HL-60 (cell line): ENCODE data around the gene PCK1.

Experiments
- DNase-seq, 2 experiments: peaks; one replicate each; pipeline ENCODE4 v3.0.0-alpha.2; 2010 to 2020; ENCODE audit warnings: low read depth in 1 of 2, low spot score in 1 of 2
- H3K27ac ChIP-seq: fragments of 250-450 bp; sonication (Bioruptor Pico); replicated peaks from 2 replicates; pipeline ENCODE4 v1.5.1; 2020; ENCODE audit warnings: mild to moderate bottlenecking, moderate library complexity
- H3K27me3 ChIP-seq: fragments of 250-450 bp; sonication (Bioruptor Pico); 2 replicates; pipeline ENCODE4 v1.5.1; 2021; ENCODE audit warnings: mild to moderate bottlenecking, moderate library complexity; ENCODE audit not compliant: insufficient read depth, poor library complexity, severe bottlenecking
- H3K4me3 ChIP-seq: replicated peaks from 2 replicates; pipeline ENCODE4 v1.5.1; 2011; ENCODE audit warnings: mild to moderate bottlenecking, control low read depth, low read length; ENCODE audit not compliant: insufficient read depth
- CTCF ChIP-seq: IDR thresholded peaks from one replicate; pipeline ENCODE4 v1.5.1; 2011; ENCODE audit warnings: low read length, control low read depth, inconsistent platforms; ENCODE audit not compliant: insufficient read depth
- GABPA ChIP-seq: IDR thresholded peaks from 2 replicates; pipeline ENCODE4 v1.6.1; 2012; ENCODE audit warnings: low read depth
- POLR2AphosphoS5 ChIP-seq: IDR thresholded peaks from 2 replicates; pipeline ENCODE4 v1.6.1; 2012; ENCODE audit warnings: low read depth
- REST ChIP-seq: IDR thresholded peaks from 2 replicates; pipeline ENCODE4 v1.6.1; 2012; ENCODE audit warnings: low read depth; ENCODE audit not compliant: insufficient replicate concordance
- SPI1 ChIP-seq: IDR thresholded peaks from 2 replicates; pipeline ENCODE4 v1.6.1; 2012; ENCODE audit warnings: low read depth, mild to moderate bottlenecking, borderline replicate concordance

PCK1 gene

GRCh38 chr20:57611586-57612311 lies 50.8 kb downstream of the PCK1 start:
- DNase-seq: no peak
- Histone ChIP-seq H3K27me3 (peaks cover 3% of the 10 kb centered on the region), H3K4me3 (no peak overlapping the region), H3K27ac (no peak overlapping the region)
- TF ChIP-seq REST: no peak
- TF ChIP-seq CTCF: no peak
- no peak for TF ChIP-seq GABPA
- TF ChIP-seq POLR2AphosphoS5: no peak
- no peak for TF ChIP-seq SPI1

DNA sequence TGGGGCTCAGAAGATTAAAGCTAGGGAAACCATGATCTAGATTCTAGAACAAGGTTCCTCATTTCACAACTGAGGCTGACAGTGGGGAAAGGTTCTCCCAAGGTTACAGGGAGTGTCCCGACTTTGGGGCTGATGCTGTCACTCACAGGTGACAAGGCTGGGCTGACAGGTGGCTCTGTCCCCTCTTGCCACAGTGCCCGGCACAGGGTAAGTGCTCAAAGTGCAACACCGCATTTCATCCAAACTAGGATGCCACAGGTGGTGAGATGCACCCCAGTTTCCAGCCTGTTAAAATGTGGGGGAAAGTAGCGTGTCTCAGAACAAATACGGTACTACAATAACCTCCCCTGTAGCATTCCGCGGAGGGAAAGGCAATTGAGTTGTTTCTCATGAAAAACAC lies 51.5 kb downstream of the PCK1 start:
- Histone ChIP-seq H3K27me3 (no peaks in the 10 kb centered on the region), H3K27ac (no peak overlapping the region), H3K4me3 (no peak overlapping the region)
- no peak for DNase-seq
- no peak for TF ChIP-seq CTCF
- TF ChIP-seq REST: no peak
- no peak for TF ChIP-seq SPI1
- TF ChIP-seq GABPA: no peak
- no peak for TF ChIP-seq POLR2AphosphoS5

GRCh38 chr20:57612916-57613315 lies 52.0 kb downstream of the PCK1 start:
- no peak for DNase-seq
- Histone ChIP-seq H3K27ac (no peak overlapping the region), H3K27me3 (no peaks in the 10 kb centered on the region), H3K4me3 (no peak overlapping the region)
- no peak for TF ChIP-seq CTCF

GRCh38 chr20:57613481-57613921 lies 52.6 kb downstream of the PCK1 start:
- no peak overlapping the region for H3K27ac ChIP-seq
- H3K4me3 ChIP-seq: no peak overlapping the region
- TF ChIP-seq CTCF (no peak), REST (no peak), SPI1 (no peak), POLR2AphosphoS5 (no peak), GABPA (no peak)
- no peak for DNase-seq
- H3K27me3 ChIP-seq: no peaks in the 10 kb centered on the region
